Testis (tissue), 3 donors: ENCODE measurements around the gene FAM221B. TPM values are rescaled to one million over a fixed set of nuclear protein-coding genes. Genes with fewer than 3 reads are reported as not detected.

Experiments used
- DNase-seq: peaks from one replicate; pipeline ENCODE4 v3.0.0-alpha.2; 2019
- H3K27ac ChIP-seq, 2 donors: fragments of 200-600 bp; sonication (generic); one replicate each; pipeline ENCODE4 v1.5.1; 2019
- H3K27me3 ChIP-seq: fragments of 200-600 bp; sonication (generic); one replicate; pipeline ENCODE4 v1.5.1; 2019
- H3K36me3 ChIP-seq: fragments of 200-600 bp; sonication (generic); one replicate; pipeline ENCODE4 v1.5.1; 2017; ENCODE audit warnings: low read depth; ENCODE audit errors: missing control alignments
- H3K4me1 ChIP-seq: fragments of 200-600 bp; sonication (generic); one replicate; pipeline ENCODE4 v1.5.1; 2019
- H3K4me3 ChIP-seq, 2 donors: fragments of 200-600 bp; sonication (generic); one replicate each; pipeline ENCODE4 v1.5.1; 2017 to 2019
- H3K9me3 ChIP-seq: fragments of 200-600 bp; sonication (generic); one replicate; pipeline ENCODE4 v1.5.1; 2017
- CTCF ChIP-seq, 3 experiments: fragments of 450-650 bp in 2 of 3; fragments of 200-600 bp in 1 of 3; sonication (generic) in 1 of 3; IDR thresholded peaks; one replicate each; pipeline ENCODE4 v1.5.1; 2016 to 2019; ENCODE audit warnings: antibody characterized with exemption in 3 of 3, mild to moderate bottlenecking in 2 of 3, moderate library complexity in 1 of 3
- POLR2A ChIP-seq: fragments of 450-650 bp; IDR thresholded peaks from one replicate; pipeline ENCODE4 v1.6.1; 2017; ENCODE audit warnings: antibody characterized with exemption, mild to moderate bottlenecking, moderate library complexity
- WGBS, 2 donors: methylation state at CpG; one replicate each; pipeline ENCODE4 v1.1.5; 2018; 5-methylcytosine and 5-hydroxymethylcytosine counted together
- intact Hi-C: fragments of 100-400 bp; cut with DNase I; formaldehyde crosslinking; loops from one replicate; pipeline ENCODE4 v1.15.1; 2023; ENCODE audit warnings: low total_unique reads
- polyA plus RNA-seq: library from polyadenylated mRNA; stranded (reverse); fragments of 350-450 nt; fragmentation: Illumina TruSeq; extraction: RNeasy Lipid Tissue Mini Kit (QIAGEN cat#74804); gene quantifications from one replicate; pipeline ENCODE4 v1.2.3, GENCODE V29; 2014; ENCODE audit warnings: low read depth, low replicate concordance; ENCODE audit not compliant: insufficient read depth
- total RNA-seq, 2 donors: library from RNA; depleted of rRNA; stranded (reverse); fragments of >200 nt; gene quantifications; one replicate each; pipeline ENCODE4 v1.2.3, GENCODE V29; 2016

The FAM221B gene
- total and polyA plus RNA-seq, 3 donors from 2014 or later: 4.2 to 17.1 (median 7.2) TPM

DNA sequence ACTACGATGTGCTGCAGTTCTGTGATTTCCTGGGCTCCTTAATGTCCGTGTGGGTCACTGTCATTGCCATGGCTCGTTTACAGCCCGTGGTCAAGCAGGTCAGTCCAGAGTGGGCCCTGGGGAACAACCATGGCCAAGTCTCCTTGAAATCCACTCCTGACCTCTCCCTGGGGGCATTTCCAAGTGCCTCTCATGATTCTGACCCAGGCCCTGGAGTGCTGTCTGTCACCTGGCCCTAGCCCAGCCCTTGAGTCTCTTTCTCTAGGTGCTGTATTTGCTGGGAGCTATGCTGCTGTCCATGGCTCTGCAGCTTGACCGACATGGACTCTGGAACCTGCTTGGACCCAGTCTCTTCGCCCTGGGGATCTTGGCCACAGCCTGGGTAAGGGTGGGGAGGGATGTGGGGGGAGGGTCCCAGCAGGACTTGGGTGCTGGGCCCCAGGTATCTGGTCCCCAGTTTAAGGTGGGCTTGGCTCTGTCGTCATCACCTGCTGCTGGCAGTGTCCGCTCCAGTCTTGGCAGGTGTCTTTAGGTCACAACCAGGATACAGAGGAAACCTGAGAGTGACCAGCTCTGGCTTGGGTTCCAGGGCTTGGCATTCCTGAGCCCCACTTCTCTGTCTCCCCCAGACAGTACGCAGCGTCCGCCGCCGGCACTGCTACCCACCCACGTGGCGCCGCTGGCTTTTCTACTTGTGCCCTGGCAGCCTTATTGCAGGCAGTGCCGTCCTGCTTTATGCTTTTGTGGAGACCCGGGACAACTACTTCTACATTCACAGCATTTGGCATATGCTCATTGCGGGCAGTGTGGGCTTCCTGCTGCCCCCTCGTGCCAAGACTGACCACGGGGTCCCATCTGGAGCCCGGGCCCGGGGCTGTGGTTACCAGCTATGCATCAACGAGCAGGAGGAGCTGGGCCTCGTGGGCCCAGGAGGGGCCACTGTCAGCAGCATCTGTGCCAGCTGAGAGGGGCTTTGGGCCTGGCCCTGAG is 24.6 kb upstream of the FAM221B start:
- Histone ChIP-seq H3K27ac (no peak overlapping the region), H3K36me3 (no peaks in the 10 kb centered on the region), H3K9me3 (no peaks in the 10 kb centered on the region), H3K4me1 (peaks cover 1% of the 10 kb centered on the region), H3K27me3 (no peaks in the 10 kb centered on the region), H3K4me3 (no peak overlapping the region)
- TF ChIP-seq POLR2A (no peak), CTCF (IDR thresholded peaks at IDR 0.05) (no peak)
- intact Hi-C loops: no loop called here
- WGBS, 2 donors: 82 to 92% methylated on average over 12 to 25 of the region's 25 CpGs
- DNase-seq: no peak

DNA sequence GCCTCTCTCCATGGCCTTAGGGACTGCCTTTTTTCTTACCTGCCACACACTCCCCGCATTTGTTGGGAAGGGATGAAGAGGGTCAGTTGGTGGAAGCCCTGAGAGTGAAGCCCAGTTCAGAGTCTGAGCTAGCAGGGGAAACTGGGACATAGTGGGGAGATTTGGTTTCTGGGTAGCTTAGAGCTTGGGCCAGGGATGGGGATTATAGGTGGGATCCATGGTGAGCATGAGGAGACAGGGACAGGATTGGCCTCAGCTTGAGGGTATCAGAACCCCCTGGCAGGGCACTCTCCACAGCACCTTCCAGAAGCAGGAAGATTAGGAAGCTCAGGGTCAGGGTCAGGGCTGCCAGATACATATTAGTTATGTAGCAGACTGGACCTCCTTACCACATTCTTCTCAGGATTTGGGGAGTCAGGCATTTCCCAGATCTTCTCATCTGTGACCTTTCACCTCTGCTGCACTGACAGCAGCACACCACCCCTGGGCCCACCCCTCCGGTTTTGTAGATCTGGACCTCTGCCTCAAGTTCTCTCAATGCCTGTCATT is 23.8 kb upstream of the FAM221B start:
- DNase-seq: no peak
- H3K36me3 ChIP-seq: no peaks in the 10 kb centered on the region
- no peaks in the 10 kb centered on the region for H3K27me3 ChIP-seq
- H3K4me1 ChIP-seq: peaks cover 3% of the 10 kb centered on the region
- no peak overlapping the region for H3K27ac ChIP-seq
- TF ChIP-seq CTCF (IDR thresholded peaks at IDR 0.05) (no peak), POLR2A (no peak)
- intact Hi-C loops: no loop called here
- H3K9me3 ChIP-seq: no peaks in the 10 kb centered on the region
- 72 to 94% methylated on average over 2 of the region's 2 CpGs for WGBS, 2 donors
- H3K4me3 ChIP-seq: no peak overlapping the region

- no peaks in the 10 kb centered on the region for H3K27me3 ChIP-seq
- peak overlapping the region in 1 of 2 donors; percentile 25 for H3K27ac ChIP-seq
- no peak overlapping the region for H3K4me3 ChIP-seq
- H3K36me3 ChIP-seq: no peaks in the 10 kb centered on the region
- WGBS, 2 donors: 56 to 58% methylated on average over 4 of the region's 4 CpGs
- H3K9me3 ChIP-seq: no peaks in the 10 kb centered on the region
- no peak for DNase-seq
- peaks cover 29% of the 10 kb centered on the region for H3K4me1 ChIP-seq
- TF ChIP-seq POLR2A (no peak), CTCF (IDR thresholded peaks at IDR 0.05) (no peak)
- intact Hi-C loops: no loop called here
Observed at GRCh38 chr9:35847792-35848572, 19.4 kb upstream of the FAM221B start.

GRCh38 chr9:35845824-35846771 is 17.6 kb upstream of the FAM221B start:
- TF ChIP-seq POLR2A (no peak), CTCF (IDR thresholded peaks at IDR 0.05) (no peak)
- Histone ChIP-seq H3K27me3 (no peaks in the 10 kb centered on the region), H3K36me3 (no peaks in the 10 kb centered on the region), H3K4me3 (peak overlapping the region in 1 of 2 donors; percentile 29), H3K4me1 (peaks cover 29% of the 10 kb centered on the region), H3K9me3 (no peaks in the 10 kb centered on the region), H3K27ac (peak overlapping the region in 1 of 2 donors; percentile 22)
- 37 to 38% methylated on average over 24 to 53 of the region's 53 CpGs for WGBS, 2 donors
- DNase-seq: peak; percentile 27
- intact Hi-C loops: no loop called here
